ENCODE data around the gene ERN1.

Gene ERN1

GRCh38 chr17:64074704-64075426 is 55.1 kb downstream of the ERN1 start:
- intact Hi-C loops (cut with DNase I): no loop called here
- DNase-seq: no peak

DNA sequence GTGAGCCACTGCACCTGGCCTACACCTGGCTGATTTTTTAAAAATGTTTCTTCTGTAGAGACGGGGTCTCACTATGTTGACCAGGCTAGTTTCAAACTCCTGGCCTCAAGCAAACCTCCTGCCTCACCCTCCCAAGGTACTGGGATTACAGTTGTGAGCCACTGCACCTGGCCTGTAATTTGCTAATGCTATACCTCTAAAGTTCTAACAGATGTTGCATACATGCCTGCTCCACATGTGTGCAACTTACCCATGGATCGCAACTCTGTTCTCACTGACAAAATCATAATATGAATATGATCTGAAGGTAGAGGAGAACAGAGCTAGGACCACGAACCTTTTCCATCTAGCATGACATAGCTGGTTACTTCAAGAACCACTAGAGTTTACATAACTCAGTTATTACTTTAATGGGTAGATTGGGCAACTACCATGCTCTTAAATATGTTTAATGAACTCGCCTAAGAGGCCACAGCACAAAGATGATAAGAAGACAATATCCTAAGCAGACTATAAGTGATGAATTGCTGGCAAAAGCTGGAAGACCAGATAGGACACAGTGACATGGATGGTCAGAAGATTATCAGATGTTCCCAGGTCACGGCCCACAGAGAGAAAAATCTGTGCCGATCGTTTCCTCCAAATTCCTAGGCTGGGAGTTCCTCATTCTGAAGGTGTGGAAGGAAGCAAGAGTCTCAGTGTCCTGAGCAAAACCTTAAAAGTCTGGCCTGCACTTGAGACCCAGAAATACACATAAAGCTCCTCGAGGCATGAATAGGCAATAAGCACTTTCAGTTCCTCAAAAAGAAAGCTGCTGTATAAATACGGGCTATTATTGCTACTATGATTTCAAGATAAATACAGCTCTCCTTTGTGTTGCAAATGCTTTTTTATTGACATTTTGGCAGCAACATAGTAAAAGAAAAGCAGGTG is 55.9 kb downstream of the ERN1 start:
- intact Hi-C loops (cut with DNase I): no loop called here
- DNase-seq: no peak

GRCh38 chr17:64071111-64071510 is 58.8 kb downstream of the ERN1 start:
- intact Hi-C loops (cut with DNase I): no loop called here
- no peak for DNase-seq

- DNase-seq: no peak
- intact Hi-C loops (cut with DNase I): no loop called here
These were observed 59.7 kb downstream of the ERN1 start for GRCh38 chr17:64070213-64070612.

DNA sequence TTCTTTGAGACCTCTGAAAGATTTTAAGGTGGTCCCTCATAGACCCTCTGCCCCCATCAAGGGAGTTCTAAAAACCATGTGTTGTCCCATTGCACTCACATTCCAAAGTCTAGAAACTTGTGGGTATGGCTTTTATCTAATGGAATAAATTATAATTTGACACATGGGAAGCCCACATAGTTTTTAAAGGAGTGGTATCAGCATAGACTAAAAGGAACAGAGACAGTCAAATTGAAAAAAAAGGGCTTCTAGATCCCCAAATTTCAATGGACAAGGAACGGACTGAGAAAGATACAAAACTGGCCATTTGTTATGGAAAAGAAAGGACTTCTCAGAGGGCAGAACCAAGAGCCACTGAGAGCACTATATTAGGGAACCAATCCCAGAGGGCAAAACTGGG is 60.8 kb downstream of the ERN1 start:
- intact Hi-C loops (cut with DNase I): no loop called here

GRCh38 chr17:64067657-64068056 is 62.3 kb downstream of the ERN1 start:
- intact Hi-C loops (cut with DNase I): no loop called here
- DNase-seq: no peak

More for the DNA sequence above, 60.8 kb downstream of the ERN1 start:
- DNase-seq: no peak

GRCh38 chr17:64066716-64067115 is 63.2 kb downstream of the ERN1 start:
- intact Hi-C loops (cut with DNase I): no loop called here
- DNase-seq: no peak

GRCh38 chr17:64065161-64065560 is 64.8 kb downstream of the ERN1 start:
- intact Hi-C loops (cut with DNase I): no loop called here
- DNase-seq: no peak

- DNase-seq: no peak
- intact Hi-C loops (cut with DNase I): no loop called here
These were observed 65.6 kb downstream of the ERN1 start for GRCh38 chr17:64064331-64064730.

DNA sequence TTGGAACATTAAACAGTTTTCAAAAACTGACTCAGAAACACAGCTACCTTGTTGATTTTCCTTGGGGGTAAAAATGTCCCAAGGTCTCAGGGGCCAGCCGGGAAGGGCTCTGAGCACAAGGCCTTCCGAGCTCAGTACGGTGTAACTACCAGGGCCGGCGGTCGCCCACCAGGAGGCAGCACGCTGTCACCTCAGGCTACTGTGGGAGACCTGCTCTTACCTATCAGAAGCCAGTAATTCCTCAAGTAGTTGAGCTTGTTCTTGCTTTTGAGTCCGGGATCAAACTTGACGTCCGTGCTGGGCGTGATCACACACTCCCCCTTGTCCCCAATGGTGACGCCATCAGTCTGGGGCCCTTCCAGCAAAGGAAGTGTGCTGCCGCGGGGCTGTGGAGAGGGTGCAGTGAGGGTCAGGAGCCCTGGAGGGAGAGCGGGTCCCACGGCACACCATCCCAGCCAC is 66.1 kb downstream of the ERN1 start:
- peak in 20 of 42 donors; percentile 5 to 54 (median 24) for DNase-seq
- intact Hi-C loops (cut with DNase I): no loop called here

- no peak for DNase-seq
- intact Hi-C loops (cut with DNase I): no loop called here
These were observed 66.9 kb downstream of the ERN1 start for GRCh38 chr17:64063088-64063487.

DNA sequence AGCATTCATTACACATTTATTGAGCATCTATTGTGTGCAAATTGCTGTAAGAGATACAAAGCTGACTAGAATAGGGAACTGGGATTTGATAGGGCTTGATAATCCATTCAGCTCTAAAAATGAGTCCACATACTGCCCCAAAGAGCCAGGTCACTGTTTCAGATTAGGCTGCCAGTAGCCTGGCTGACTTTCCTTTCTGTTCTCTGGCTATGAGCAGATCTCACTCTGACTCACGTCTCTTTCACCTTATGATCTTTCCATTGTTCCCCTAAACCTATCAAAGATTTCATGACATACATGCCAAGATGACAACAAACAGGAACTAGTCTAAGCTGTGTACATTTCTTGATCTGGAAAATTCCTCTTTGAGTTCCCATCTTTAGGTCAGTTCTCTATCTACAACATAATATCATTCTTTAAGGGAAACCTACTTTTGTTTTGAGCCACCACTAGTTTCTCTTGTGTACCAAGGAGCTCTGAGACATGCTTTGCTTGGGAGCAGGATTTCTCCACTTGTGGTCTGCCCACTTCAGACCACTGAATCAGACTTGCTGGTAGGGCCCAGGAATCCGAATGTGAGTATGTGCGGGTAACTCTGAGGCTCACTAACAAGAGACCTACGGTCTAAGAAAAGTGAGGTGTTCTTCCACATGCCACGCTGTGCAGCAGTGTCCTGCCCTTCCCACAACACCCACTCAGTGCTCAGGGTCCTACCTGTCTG is 68.6 kb downstream of the ERN1 start:
- no peak for DNase-seq
- intact Hi-C loops (cut with DNase I): no loop called here

DNA sequence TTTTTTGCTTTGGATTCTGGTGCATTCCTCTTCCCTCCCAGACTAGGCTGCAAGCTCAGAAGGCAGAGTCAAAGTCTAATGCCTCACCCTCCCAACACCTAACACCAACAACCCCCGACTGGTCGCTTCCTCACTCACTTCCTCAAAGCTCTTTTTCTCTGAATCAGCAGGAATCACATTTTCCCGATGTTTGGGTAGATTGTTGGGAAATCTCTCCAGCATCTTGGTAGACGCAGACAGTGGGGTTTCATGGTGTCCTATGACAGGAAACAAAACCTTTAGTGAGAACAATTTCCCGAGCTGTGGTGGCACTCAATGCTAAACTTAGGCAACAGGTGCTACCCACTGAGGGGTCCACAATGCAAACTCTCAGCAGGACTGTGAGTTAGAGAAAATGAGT is 69.6 kb downstream of the ERN1 start:
- intact Hi-C loops (cut with DNase I): no loop called here
- DNase-seq: no peak

DNA sequence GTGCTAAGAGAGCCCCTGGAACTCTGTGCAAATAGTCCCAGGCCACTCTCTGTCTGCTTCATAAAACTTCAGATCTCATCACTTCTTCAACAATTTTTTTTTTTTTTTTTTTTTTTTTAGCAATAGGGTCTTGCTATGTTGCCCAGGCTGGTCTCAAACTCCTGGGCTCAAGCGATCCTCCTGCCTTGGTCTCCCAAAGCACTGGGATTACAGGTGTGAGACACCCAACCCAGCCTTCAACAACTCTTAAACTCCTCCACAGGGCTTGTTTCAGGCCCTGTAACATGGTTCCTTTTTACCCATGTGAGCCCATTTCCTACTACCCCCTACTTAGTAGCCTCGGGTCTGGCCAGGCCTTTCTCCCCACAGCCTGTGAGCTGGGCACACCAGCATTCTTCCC is 70.2 kb downstream of the ERN1 start:
- no peak for DNase-seq
- intact Hi-C loops (cut with DNase I): no loop called here

GRCh38 chr17:64058621-64059020 is 71.3 kb downstream of the ERN1 start:
- intact Hi-C loops (cut with DNase I): no loop called here
- no peak for DNase-seq

GRCh38 chr17:64057701-64058263 is 72.2 kb downstream of the ERN1 start:
- intact Hi-C loops (cut with DNase I): no loop called here
- no peak for DNase-seq

DNA sequence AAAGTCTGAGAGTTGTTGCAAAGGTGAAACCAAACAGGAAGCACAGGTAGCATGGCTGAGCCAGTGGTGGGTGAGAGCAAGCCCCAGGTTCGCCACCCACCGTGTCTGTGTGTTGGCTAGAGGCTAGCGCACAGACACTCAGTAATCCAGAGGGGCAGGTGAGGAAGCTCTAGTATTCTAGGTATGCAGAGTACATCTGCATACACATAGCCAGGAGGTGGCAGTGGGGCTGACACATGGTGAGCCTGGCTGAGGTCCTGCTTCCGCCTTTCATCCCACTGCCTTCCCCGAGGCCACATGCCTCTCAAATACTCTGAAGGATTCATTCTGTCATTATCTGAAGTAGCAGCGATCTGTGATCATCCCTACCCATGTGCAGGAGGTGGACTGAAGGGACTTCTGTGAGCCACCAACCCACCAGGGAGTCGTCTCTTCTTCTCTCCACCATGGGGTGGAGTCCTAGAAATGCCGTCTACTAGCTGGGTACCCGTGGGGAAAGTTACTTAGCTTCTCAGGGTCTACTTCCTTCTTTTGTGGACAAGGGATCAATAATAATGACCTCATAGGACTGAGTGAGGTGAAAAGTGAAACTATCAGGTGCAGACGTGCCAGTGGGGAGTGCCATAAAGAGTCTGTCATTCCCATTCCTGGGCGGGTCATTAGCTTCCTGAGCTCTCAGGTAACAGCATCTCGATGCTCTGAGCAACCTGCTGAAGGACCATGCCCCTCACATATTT is 73.5 kb downstream of the ERN1 start:
- intact Hi-C loops (cut with DNase I): no loop called here
- DNase-seq: no peak

- intact Hi-C loops (cut with DNase I): no loop called here
- no peak for DNase-seq
These were observed 74.5 kb downstream of the ERN1 start for GRCh38 chr17:64055183-64056142.
